ENCODE data around the gene ADGRL1.
A peak's percentile ranks its signal among the peaks of the same experiment; 100 is the strongest.
"Not testable (repeated sequence)": the region's sequence is repeated elsewhere in the genome, so short reads cannot be mapped to it uniquely, and the experiment has no call there.

ADGRL1 gene

GRCh38 chr19:14158276-14159023 is 47.5 kb downstream of the ADGRL1 start:
- no peak for DNase-seq

GRCh38 chr19:14156971-14157717 is 48.8 kb downstream of the ADGRL1 start:
- no peak for DNase-seq

GRCh38 chr19:14156122-14156521 is 49.8 kb downstream of the ADGRL1 start:
- DNase-seq, result no peak

- DNase-seq, result no peak
Measured at GRCh38 chr19:14155371-14155770, 50.6 kb downstream of the ADGRL1 start.

- no peak for DNase-seq
Measured at GRCh38 chr19:14152713-14153112, 53.3 kb downstream of the ADGRL1 start.

- no peak for DNase-seq
Measured at GRCh38 chr19:14150770-14151661, 55.0 kb downstream of the ADGRL1 start.

- peak; percentile 17 for DNase-seq
Measured at GRCh38 chr19:14150041-14150769, 55.8 kb downstream of the ADGRL1 start.

- DNase-seq, result peak; percentile 76
Measured at GRCh38 chr19:14149509-14149994, 56.4 kb downstream of the ADGRL1 start.

GRCh38 chr19:14148751-14149410 is 57.1 kb downstream of the ADGRL1 start:
- DNase-seq, result no peak

- DNase-seq, result peak; percentile 66
Measured at GRCh38 chr19:14147797-14148605, 58.0 kb downstream of the ADGRL1 start.

GRCh38 chr19:14146789-14147216 is 59.2 kb downstream of the ADGRL1 start:
- DNase-seq, result no peak

- DNase-seq, result not testable (repeated sequence)
Measured at GRCh38 chr19:14146169-14146568, 59.8 kb downstream of the ADGRL1 start.

GRCh38 chr19:14145381-14145780 is 60.6 kb downstream of the ADGRL1 start:
- DNase-seq, result no peak

- no peak for DNase-seq
Measured at GRCh38 chr19:14142262-14143190, 63.4 kb downstream of the ADGRL1 start.

- no peak for DNase-seq
Measured at GRCh38 chr19:14141041-14141440, 64.9 kb downstream of the ADGRL1 start.

- DNase-seq, result no peak
Measured at GRCh38 chr19:14139944-14140343, 66.0 kb downstream of the ADGRL1 start.

GRCh38 chr19:14138576-14139265 is 67.2 kb downstream of the ADGRL1 start:
- DNase-seq, result no peak

- DNase-seq, result peak; percentile 99
Measured at GRCh38 chr19:14136509-14137281, 69.3 kb downstream of the ADGRL1 start, which contains the start of gene ASF1B. ASF1B (minus strand) TSS chr19:14136589; CDS start chr19:14136456, 133 bp downstream.

Measured in CD4-positive, alpha-beta T cell treated with Interleukin-17A for 1 hour (primary cell).